Activated CD4-positive, alpha-beta memory T cell treated with anti-CD3 and anti-CD28 coated beads for 36 hours (primary cell): Measurements from ENCODE around the gene NFIA. TPM values are rescaled to one million over a fixed set of nuclear protein-coding genes. Genes with fewer than 3 reads are reported as not detected.

ENCODE experiments used
- CTCF ChIA-PET: fragments of 350-600 bp; sonication (Branson Sonifier 250); formaldehyde crosslinking; loops from one replicate; lab custom pipeline; 2021; ENCODE audit warnings: antibody characterized with exemption, inconsistent platforms; lab: Charles Lee
- POLR2A ChIA-PET: fragments of 350-600 bp; sonication (Branson Sonifier 250); formaldehyde crosslinking; loops from one replicate; lab custom pipeline; 2021; ENCODE audit warnings: antibody characterized with exemption; lab: Charles Lee
- DNase-seq: peaks from one replicate; pipeline ENCODE4 v3.0.0-alpha.2; 2020
- H3K27ac Mint-ChIP-seq: one replicate; pipeline ENCODE4 v1.8.0; 2021; ENCODE audit warnings: mixed read lengths
- H3K27me3 Mint-ChIP-seq: one replicate; pipeline ENCODE4 v1.8.0; 2021; ENCODE audit warnings: mixed read lengths
- H3K36me3 Mint-ChIP-seq: one replicate; pipeline ENCODE4 v1.8.0; 2021; ENCODE audit warnings: mixed read lengths
- H3K4me1 Mint-ChIP-seq: one replicate; pipeline ENCODE4 v1.8.0; 2021; ENCODE audit warnings: low read depth, mixed read lengths
- H3K4me3 Mint-ChIP-seq: one replicate; pipeline ENCODE4 v1.8.0; 2021; ENCODE audit warnings: mild to moderate bottlenecking, mixed read lengths
- H3K9me3 Mint-ChIP-seq: one replicate; pipeline ENCODE4 v1.8.0; 2021; ENCODE audit warnings: mixed read lengths
- intact Hi-C: fragments of 100-400 bp; cut with micrococcal nuclease; formaldehyde crosslinking; loops from one replicate; pipeline ENCODE4 v1.15.1; 2023
- total RNA-seq, 2 experiments: library from RNA; stranded (reverse); gene quantifications; one replicate each; pipeline ENCODE4 v1.2.3, GENCODE V29; 2021

Gene NFIA
- total RNA-seq, 2 experiments from 2014 or later, result 5.3 to 7.1 TPM

DNA sequence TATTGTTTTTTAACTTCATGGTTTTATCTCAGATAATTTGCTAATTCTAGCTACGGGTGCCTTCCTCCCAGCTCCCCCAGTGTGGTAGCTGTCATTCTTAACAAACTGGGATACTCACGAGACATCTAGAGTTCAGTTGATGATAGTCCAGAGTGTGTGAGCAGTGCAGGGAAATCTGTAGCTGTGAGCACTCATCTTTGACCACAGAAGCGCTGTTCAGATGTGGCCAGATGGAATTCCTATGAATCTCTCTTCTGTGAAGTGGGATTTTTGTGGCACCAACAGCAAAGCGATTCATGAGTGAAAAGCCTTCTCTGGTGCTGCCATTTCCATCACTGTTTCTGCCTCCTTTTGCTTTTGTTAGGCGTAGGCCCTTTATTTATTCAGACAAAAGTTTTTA is 125.1 kb downstream of the NFIA start:
- H3K27ac Mint-ChIP-seq, result no peak overlapping the region
- H3K36me3 Mint-ChIP-seq, result no peaks in the 10 kb centered on the region
- DNase-seq, result no peak
- ChIA-PET CTCF (no interaction called here), POLR2A (no interaction called here)
- H3K9me3 Mint-ChIP-seq, result no peaks in the 10 kb centered on the region
- peaks cover 4% of the 10 kb centered on the region for H3K27me3 Mint-ChIP-seq
- intact Hi-C loops, result no loop called here
- no peaks in the 10 kb centered on the region for H3K4me1 Mint-ChIP-seq
- no peak overlapping the region for H3K4me3 Mint-ChIP-seq

DNA sequence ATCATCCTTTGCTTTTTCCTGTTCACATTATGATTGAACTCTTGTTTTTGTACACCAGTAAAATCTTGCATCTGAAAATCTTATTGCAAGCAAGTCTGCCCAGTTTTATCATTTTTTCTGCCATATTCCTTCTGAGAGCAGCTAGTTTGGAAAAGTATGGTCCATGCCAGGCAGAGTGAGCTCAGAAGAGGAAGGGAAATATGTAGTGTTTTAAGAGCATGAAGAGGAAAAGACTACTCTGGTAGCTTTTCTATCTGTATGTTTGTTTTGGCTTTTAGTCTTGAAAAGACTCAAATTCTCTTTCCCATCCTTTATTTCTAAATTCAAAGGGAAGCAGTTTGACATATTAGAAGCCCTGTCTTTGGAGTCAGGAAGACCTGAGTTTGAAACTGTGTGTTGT is 125.8 kb downstream of the NFIA start:
- Mint-ChIP-seq H3K4me1 (peaks cover 4% of the 10 kb centered on the region), H3K36me3 (no peaks in the 10 kb centered on the region), H3K27ac (no peak overlapping the region), H3K27me3 (peaks cover 4% of the 10 kb centered on the region), H3K4me3 (no peak overlapping the region), H3K9me3 (no peaks in the 10 kb centered on the region)
- DNase-seq, result no peak
- ChIA-PET POLR2A (no interaction called here), CTCF (interaction anchor here (1.2 kb wide), 1 partner anchor 166 kb away, joined by 3 read pairs; no protein-coding TSS in a partner anchor)
- intact Hi-C loops, result no loop called here

DNA sequence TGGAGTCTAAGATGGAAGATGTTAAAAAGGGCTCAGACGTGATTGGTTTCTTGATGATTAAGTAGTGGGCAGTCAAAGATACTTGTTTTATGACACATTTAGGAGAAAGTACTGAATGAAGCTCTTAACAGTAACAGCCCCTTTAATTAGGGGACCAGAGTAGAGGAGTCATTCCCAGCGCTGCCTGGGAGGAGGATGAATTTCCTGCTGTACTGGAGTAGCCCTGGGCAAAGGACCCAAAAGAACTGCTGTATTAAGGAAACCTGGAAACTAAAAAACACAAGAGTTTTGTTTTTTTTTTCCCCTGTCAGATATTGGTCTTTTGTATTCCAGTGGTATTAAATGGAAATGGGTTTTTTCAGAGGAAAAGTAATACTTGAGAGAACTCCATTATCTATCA is 126.5 kb downstream of the NFIA start:
- H3K27me3 Mint-ChIP-seq, result peaks cover 4% of the 10 kb centered on the region
- H3K4me1 Mint-ChIP-seq, result peaks cover 4% of the 10 kb centered on the region
- no peak overlapping the region for H3K27ac Mint-ChIP-seq
- no peak overlapping the region for H3K4me3 Mint-ChIP-seq
- DNase-seq, result no peak
- POLR2A ChIA-PET, result no interaction called here
- no peaks in the 10 kb centered on the region for H3K9me3 Mint-ChIP-seq
- no peaks in the 10 kb centered on the region for H3K36me3 Mint-ChIP-seq
- CTCF ChIA-PET, result interaction anchor here (1.2 kb wide), 1 partner anchor 166 kb away, joined by 3 read pairs; no protein-coding TSS in a partner anchor
- intact Hi-C loops, result no loop called here

DNA sequence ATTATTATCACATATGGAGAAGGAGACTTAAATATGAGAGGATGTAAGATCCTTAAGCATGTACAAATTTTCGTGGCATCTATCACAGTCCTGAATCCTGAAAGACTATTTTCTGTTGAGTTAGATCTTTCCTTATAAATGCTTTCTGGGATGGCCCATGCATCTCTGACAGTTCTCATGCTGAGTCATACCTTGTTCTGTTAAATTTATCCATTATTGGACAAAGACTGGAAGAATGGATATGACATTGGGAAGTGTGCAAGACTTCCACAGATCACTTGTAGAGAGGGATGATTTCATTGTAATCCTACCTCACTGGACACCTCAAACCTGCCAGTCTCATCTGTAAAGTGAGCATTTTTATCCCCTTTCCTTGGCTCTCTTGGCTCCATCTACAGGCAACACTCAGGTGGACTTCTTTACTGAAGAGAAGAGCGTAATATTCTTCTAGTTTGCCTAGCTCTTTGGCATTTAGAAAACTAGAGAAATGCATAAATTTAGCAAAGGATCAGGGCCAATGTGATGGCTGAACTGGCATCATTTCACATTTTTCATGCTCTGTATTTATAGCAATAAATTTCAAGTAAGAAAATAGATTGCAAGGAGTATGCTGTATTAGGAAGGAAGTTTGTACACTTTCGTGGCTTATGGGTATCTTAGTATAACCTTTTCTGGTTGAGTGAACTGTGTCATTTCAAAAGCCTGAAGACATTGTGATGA is 128.2 kb downstream of the NFIA start:
- ChIA-PET CTCF (interaction anchor here (1.0 kb wide), 1 partner anchor 378 kb away, joined by 3 read pairs; no protein-coding TSS in a partner anchor), POLR2A (no interaction called here)
- no peaks in the 10 kb centered on the region for H3K36me3 Mint-ChIP-seq
- H3K4me3 Mint-ChIP-seq, result no peak overlapping the region
- intact Hi-C loops, result loop anchor here (5.0 kb wide), 1 partner anchor 158 kb away; no protein-coding TSS in a partner anchor
- no peak for DNase-seq
- no peak overlapping the region for H3K27ac Mint-ChIP-seq
- H3K4me1 Mint-ChIP-seq, result peaks cover 4% of the 10 kb centered on the region
- H3K27me3 Mint-ChIP-seq, result peaks cover 2% of the 10 kb centered on the region
- H3K9me3 Mint-ChIP-seq, result no peaks in the 10 kb centered on the region

DNA sequence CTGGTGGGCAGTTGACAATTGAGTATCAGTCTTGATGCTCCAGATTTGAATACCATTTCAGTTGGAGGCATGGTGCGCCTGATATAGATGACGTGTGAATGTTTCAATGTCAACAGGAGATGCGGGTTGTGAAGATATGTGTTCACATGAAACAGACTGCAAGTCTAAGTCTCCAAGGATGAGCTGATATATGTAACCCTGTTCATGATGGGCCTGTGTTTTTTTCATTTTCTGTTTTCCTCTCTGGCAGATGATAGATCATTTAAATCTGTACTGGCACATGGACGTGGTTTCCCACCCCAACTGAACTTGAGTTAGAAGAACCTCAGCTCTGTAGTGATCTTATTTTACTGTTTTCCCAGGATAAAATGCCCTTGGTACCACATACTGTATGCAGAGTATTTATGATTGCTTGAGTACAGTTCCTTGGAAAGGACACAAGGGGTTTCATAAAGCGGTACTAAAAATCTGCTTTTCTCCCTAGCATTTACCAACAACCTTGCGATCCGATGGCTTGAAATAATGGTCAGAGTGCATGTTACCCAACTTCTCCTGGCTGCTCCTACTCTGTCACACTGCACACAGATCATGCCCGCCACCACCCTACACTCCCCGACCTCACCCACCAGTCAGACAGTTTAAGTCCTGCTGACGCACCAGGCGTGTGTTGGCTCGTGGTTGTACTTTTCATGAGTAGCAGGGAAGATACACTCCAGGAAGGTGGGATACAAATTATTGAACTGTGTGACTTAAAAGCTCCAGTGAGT is 131.1 kb downstream of the NFIA start:
- POLR2A ChIA-PET, result no interaction called here
- intact Hi-C loops, result loop anchor here (5.0 kb wide), 1 partner anchor 161 kb away; no protein-coding TSS in a partner anchor

DNA sequence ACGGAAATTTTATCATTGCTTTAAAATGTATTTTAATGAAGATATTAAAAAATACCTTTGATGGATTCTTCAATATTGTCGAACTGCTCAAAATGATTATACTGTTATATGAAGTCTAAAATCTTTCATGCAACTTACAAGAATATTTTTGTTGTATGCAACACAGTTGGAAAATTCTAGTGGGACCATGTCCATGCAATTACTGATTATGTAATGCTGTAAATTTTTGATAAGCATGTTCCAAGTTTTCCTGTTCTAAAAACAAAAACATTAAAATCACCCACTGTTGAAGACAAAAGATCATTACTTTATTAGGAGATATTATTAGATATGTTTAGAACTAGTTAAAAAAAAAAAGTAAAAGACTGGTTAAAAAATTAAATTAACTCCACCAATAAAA is 132.8 kb downstream of the NFIA start:
- Mint-ChIP-seq H3K4me1 (peaks cover 4% of the 10 kb centered on the region), H3K27me3 (peaks cover 2% of the 10 kb centered on the region), H3K4me3 (no peak overlapping the region), H3K9me3 (no peaks in the 10 kb centered on the region), H3K36me3 (no peaks in the 10 kb centered on the region), H3K27ac (no peak overlapping the region)
- no peak for DNase-seq
- intact Hi-C loops, result no loop called here
- CTCF ChIA-PET, result interaction anchor here (1.3 kb wide), 1 partner anchor 166 kb away, joined by 3 read pairs; no protein-coding TSS in a partner anchor
- POLR2A ChIA-PET, result no interaction called here

More for the DNA sequence above, 131.1 kb downstream of the NFIA start:
- no peak overlapping the region for H3K4me3 Mint-ChIP-seq
- H3K4me1 Mint-ChIP-seq, result peaks cover 4% of the 10 kb centered on the region
- no peak for DNase-seq
- CTCF ChIA-PET, result no interaction called here
- peaks cover 2% of the 10 kb centered on the region for H3K27me3 Mint-ChIP-seq
- H3K36me3 Mint-ChIP-seq, result no peaks in the 10 kb centered on the region
- H3K9me3 Mint-ChIP-seq, result no peaks in the 10 kb centered on the region
- H3K27ac Mint-ChIP-seq, result no peak overlapping the region

DNA sequence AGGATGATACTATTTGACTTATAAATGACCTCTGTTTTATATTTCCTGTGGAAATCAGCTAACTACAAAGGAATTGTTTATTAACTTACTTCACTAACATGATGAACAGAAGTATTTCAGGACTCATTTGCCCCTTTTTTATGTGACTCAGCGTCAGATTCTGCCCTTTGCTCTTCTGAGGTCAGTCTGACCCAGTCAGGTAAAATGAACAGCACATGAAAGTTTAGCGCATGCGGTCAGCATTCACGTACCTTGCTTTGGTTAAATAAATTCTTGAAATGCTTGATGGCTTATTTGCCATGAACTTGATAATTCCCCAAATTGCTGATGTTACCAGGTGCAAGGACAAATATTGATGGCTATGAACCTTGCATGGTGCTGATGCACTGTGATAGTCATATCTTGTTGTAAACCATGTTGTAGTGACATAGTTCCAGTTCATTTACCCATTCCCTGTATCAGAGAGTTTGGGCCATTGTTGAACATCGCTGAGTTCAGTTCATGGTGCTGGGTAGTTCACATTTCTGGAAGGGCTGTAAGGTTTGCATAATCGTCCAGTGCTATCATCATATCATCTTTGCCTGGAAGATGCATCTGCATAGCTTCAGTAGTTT is 133.4 kb downstream of the NFIA start:
- no peak for DNase-seq
- Mint-ChIP-seq H3K27me3 (peaks cover 2% of the 10 kb centered on the region), H3K9me3 (no peaks in the 10 kb centered on the region), H3K36me3 (no peaks in the 10 kb centered on the region), H3K27ac (no peak overlapping the region), H3K4me3 (no peak overlapping the region), H3K4me1 (peaks cover 4% of the 10 kb centered on the region)
- CTCF ChIA-PET, result interaction anchor here (1.3 kb wide), 1 partner anchor 166 kb away, joined by 3 read pairs; no protein-coding TSS in a partner anchor
- POLR2A ChIA-PET, result no interaction called here
- intact Hi-C loops, result no loop called here

DNA sequence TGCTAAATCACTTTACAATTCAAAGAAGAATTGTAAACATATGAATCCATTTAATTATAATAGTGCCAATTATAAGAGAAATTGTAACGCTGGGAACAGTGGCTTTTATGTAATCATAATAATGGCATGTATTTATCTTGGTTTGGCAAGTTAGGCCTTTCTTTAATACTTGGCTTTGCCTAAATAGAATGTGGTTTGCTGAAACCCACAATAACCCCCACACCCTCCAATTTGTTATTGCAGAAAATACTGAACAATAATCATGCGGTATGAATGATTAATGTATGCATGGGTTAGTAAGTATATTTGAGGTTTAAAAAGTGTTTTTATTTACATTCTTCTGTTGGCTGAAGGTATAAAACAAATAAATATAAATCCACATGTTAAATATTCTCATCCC is 138.2 kb downstream of the NFIA start:
- H3K27ac Mint-ChIP-seq, result no peak overlapping the region
- peaks cover 2% of the 10 kb centered on the region for H3K27me3 Mint-ChIP-seq
- CTCF ChIA-PET, result no interaction called here
- H3K4me3 Mint-ChIP-seq, result no peak overlapping the region
- intact Hi-C loops, result no loop called here
- DNase-seq, result no peak
- POLR2A ChIA-PET, result no interaction called here
- no peaks in the 10 kb centered on the region for H3K4me1 Mint-ChIP-seq
- no peaks in the 10 kb centered on the region for H3K36me3 Mint-ChIP-seq
- H3K9me3 Mint-ChIP-seq, result no peaks in the 10 kb centered on the region

DNA sequence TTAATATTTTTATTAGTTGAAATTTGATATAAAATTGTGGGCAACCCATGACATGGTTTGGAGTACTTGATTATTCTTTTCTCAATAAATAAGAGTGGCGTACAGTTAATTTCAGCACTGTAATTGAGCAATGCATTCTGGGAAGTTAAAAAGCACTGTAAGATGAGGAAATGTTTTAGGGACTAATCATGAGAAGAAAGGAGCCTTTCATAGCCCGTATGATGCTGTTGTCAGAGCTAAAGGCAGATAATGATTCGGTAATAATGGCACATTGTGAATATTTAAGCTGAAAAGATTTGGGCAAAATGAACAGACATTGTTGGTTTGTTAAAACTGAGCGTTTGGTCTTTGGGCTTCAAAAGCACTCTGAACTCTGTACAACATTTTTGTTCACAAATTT is 139.3 kb downstream of the NFIA start:
- H3K36me3 Mint-ChIP-seq, result no peaks in the 10 kb centered on the region
- ChIA-PET CTCF (no interaction called here), POLR2A (no interaction called here)
- no peaks in the 10 kb centered on the region for H3K9me3 Mint-ChIP-seq
- no peaks in the 10 kb centered on the region for H3K4me1 Mint-ChIP-seq
- H3K4me3 Mint-ChIP-seq, result no peak overlapping the region
- H3K27me3 Mint-ChIP-seq, result peaks cover 2% of the 10 kb centered on the region
- intact Hi-C loops, result no loop called here
- H3K27ac Mint-ChIP-seq, result no peak overlapping the region
- no peak for DNase-seq

DNA sequence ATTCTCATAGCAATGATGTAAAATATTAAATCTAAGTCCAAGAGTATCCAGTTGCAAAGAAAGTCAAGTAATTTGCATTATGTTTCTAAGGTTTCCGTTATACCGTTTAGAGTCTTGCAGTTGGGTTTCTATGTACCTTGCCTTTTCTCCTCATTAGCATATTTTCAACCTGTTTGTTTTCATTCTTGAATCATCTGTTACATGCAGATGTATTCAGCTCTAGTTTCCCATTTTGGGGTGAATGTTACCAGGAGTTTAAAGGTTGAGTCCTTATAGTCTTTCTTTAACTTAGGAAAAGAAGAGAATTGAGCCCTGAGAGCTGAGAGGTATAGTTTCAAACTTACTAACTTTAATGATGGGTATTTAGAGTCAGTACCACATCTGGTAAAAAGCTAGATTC is 139.9 kb downstream of the NFIA start:
- POLR2A ChIA-PET, result no interaction called here
- H3K36me3 Mint-ChIP-seq, result no peaks in the 10 kb centered on the region
- H3K27ac Mint-ChIP-seq, result no peak overlapping the region
- no peaks in the 10 kb centered on the region for H3K4me1 Mint-ChIP-seq
- intact Hi-C loops, result no loop called here
- peaks cover 2% of the 10 kb centered on the region for H3K27me3 Mint-ChIP-seq
- no peak for DNase-seq
- H3K4me3 Mint-ChIP-seq, result no peak overlapping the region
- CTCF ChIA-PET, result interaction anchor here (0.6 kb wide), 1 partner anchor 45 kb away, joined by 4 read pairs; no protein-coding TSS in a partner anchor
- H3K9me3 Mint-ChIP-seq, result no peaks in the 10 kb centered on the region

DNA sequence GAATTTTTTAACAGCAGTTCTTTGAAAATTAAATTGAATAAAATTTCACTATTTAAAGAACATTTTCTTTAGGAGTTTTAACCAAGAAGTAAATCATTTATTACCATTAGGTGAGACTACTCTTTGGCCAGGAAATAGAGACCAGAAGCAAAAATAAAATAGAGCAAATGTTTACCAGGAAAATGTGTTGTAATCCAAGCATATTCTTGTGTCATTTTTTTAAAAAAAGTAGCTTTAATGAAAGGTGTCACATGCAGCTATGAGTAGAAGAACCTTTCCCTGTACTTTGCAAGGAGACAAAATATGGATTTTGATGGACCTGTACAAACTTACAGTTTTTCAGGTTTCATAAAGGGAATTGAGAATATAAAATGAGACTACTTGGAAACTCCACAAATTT is 140.8 kb downstream of the NFIA start:
- Mint-ChIP-seq H3K4me3 (no peak overlapping the region), H3K27me3 (peaks cover 3% of the 10 kb centered on the region), H3K36me3 (no peaks in the 10 kb centered on the region), H3K9me3 (no peaks in the 10 kb centered on the region), H3K4me1 (no peaks in the 10 kb centered on the region), H3K27ac (no peak overlapping the region)
- DNase-seq, result no peak
- POLR2A ChIA-PET, result no interaction called here
- intact Hi-C loops, result no loop called here
- CTCF ChIA-PET, result no interaction called here

DNA sequence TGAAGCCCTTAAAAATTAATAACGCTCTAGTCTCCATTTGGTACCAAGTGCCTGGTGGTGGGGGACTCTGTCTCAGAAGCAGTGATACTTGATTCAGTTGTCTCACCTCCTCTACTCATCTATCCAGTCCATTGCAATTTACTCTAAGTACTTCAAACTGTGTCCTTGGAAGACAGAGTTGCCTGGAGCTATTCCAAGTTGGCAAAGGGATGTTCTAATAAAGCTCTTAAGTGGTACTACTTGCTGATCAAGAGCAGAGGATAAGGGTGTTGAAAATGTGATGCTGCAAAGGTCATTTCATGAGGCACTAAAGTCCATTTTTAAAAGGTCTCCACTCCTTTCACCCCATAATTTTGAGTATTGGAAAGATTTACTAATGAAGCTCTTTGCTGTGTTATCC is 142.2 kb downstream of the NFIA start:
- H3K36me3 Mint-ChIP-seq, result no peaks in the 10 kb centered on the region

More for the DNA sequence above, 142.2 kb downstream of the NFIA start:
- Mint-ChIP-seq H3K27me3 (peaks cover 5% of the 10 kb centered on the region), H3K4me1 (no peaks in the 10 kb centered on the region), H3K27ac (no peak overlapping the region), H3K9me3 (no peaks in the 10 kb centered on the region), H3K4me3 (no peak overlapping the region)
- DNase-seq, result no peak
- ChIA-PET POLR2A (no interaction called here), CTCF (no interaction called here)
- intact Hi-C loops, result no loop called here
